ENCODE results near the gene TPP2.

- TF ChIP-seq, protein P1, sequence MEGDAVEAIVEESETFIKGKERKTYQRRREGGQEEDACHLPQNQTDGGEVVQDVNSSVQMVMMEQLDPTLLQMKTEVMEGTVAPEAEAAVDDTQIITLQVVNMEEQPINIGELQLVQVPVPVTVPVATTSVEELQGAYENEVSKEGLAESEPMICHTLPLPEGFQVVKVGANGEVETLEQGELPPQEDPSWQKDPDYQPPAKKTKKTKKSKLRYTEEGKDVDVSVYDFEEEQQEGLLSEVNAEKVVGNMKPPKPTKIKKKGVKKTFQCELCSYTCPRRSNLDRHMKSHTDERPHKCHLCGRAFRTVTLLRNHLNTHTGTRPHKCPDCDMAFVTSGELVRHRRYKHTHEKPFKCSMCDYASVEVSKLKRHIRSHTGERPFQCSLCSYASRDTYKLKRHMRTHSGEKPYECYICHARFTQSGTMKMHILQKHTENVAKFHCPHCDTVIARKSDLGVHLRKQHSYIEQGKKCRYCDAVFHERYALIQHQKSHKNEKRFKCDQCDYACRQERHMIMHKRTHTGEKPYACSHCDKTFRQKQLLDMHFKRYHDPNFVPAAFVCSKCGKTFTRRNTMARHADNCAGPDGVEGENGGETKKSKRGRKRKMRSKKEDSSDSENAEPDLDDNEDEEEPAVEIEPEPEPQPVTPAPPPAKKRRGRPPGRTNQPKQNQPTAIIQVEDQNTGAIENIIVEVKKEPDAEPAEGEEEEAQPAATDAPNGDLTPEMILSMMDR (IDR thresholded peaks at IDR 0.05 in 2 of 3, conservative IDR thresholded peaks at IDR 0.05 in 1 of 3; ENCODE audit: borderline replicate concordance in 1 of 3, insufficient read depth in 1 of 3, low read depth in 2 of 3, low read length in 2 of 3): no peak
- TF ChIP-seq POLR2AphosphoS5 (IDR thresholded peaks at IDR 0.05; ENCODE audit: low read depth, low read length) (no peak), EZH2phosphoT487 (IDR thresholded peaks at IDR 0.05; ENCODE audit: borderline replicate concordance) (no peak), POLR2A (IDR thresholded peaks at IDR 0.05; ENCODE audit: borderline replicate concordance, extremely low read depth, insufficient read depth, insufficient read length) (no peak)
Measured at GRCh38 chr13:102708211-102708610, 111.4 kb downstream of the TPP2 start.
